ENCODE data around the gene SLC38A3.
A peak's percentile ranks its signal among the peaks of the same experiment; 100 is the strongest.
"Not testable (repeated sequence)": the region's sequence is repeated elsewhere in the genome, so short reads cannot be mapped to it uniquely, and the experiment has no call there.

SLC38A3 gene

DNA sequence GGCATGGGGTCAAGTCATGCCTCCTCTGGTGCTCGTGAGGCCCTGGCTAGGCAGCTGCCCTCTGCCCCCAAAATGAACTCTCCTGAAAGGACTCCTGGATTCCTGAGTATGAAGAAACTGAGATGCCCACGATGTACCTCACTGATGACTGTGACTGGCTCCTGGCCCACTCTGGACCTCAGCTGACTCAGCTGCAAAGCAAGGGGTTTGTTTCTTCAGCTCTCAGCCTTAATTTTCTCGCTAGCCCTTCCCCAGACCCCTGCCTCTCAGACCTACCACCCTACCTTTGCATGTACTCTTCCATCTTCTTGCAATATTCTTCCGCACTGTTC is 25.7 kb downstream of the SLC38A3 start:
- DNase-seq (ENCODE audit: low read depth in 2 of 2), result no peak

DNA sequence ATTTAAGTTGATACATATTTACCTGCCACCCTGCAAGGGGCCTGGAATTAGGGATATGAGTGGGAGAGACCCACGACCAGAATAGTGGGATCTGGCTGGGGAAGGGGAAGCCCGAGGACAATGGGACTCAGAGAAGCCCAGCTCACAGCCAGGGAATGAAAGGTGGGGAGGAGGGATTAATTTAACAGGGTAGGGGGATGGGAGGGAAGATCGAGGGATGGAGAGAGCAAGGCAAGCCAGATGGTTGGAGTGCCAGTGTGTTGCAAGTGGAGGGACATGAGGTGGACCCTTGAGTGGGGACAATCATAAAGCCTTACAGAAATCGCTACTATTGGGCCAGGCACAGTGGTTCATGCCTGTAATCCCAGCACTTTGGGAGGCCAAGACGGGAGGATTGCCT is 26.5 kb downstream of the SLC38A3 start:
- DNase-seq (ENCODE audit: low read depth in 2 of 2), result no peak

DNA sequence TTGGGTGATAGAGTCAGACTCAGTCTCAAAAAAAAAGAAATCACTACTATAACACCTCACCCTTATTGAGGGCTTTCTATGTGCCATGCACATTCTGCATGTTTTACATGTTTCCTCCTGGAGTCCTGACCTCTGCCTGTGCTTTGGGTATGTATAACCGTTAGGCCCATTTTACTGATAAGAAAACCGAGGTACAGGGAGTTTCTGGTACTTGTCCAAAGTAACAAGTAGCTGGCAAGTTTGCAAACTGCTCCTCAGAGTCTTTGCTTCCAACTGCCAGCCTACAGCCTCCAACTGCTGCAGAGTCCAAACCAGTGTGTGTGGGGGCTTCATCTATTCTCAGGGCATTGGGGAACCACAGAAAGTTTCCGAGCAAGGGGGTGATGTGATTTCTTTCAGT is 27.2 kb downstream of the SLC38A3 start:
- DNase-seq (ENCODE audit: low read depth in 2 of 2), result no peak

DNA sequence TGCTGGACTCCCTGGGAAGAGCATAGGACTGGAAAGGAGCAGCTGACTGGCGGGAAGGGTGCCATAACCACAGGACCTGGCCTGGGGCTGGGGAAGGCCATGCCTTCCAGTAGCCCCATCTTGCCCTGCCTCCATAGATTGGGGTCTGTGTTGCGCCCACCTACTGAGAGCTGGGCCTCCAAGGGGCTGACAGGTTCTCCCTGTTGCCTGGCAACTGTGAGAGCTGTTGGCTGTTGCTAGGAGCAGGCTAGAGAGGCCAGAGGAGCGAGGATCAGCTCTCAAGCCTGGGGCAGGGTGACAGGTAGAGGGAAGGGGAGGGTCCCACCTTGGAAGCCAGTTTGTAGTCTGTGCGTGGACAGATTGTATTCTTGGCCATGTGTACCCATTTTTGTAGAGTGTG is 28.1 kb downstream of the SLC38A3 start:
- DNase-seq (ENCODE audit: low read depth in 2 of 2), result no peak

DNA sequence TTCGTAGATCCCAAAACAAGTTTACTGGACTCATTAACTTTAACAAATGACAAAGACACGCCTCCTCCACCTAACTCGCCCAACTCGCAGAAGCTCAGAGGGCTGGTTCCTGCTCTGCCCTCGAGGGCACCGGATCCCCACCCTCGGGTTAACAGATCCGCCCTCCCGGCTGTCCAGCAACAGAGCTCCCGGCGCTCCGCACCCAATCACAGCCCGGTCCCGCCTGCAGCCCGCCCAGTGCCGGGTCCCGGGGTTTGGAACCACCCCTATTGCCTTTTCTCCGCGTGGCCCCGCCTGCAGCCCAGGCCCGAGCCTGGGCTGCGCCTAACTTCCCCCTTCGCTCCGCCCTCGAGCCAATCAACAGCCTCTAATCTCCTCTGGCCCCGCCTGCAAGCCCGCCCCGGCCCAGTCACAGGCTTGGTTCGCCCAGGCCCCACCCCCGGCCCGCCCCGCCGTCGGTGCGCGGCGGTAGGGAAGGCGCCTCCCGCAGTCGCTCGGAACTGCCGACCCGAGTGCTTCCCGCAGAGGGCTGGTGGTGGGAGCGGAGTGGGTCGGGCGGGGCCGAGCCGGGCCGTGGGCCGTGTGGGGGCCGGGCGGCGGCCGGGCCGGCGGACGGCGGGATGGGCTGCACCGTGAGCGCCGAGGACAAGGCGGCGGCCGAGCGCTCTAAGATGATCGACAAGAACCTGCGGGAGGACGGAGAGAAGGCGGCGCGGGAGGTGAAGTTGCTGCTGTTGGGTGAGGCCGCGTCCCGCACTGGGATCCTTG is 30.8 kb downstream of the SLC38A3 start, which contains the start of gene GNAI2:
Gene GNAI2, plus strand, starts transcription at position 489 of the 768 bp plus-strand sequence. Its CDS starts 132 bp downstream, at position 621.
- peak; percentile 99 for DNase-seq (ENCODE audit: low read depth in 2 of 2)

DNA sequence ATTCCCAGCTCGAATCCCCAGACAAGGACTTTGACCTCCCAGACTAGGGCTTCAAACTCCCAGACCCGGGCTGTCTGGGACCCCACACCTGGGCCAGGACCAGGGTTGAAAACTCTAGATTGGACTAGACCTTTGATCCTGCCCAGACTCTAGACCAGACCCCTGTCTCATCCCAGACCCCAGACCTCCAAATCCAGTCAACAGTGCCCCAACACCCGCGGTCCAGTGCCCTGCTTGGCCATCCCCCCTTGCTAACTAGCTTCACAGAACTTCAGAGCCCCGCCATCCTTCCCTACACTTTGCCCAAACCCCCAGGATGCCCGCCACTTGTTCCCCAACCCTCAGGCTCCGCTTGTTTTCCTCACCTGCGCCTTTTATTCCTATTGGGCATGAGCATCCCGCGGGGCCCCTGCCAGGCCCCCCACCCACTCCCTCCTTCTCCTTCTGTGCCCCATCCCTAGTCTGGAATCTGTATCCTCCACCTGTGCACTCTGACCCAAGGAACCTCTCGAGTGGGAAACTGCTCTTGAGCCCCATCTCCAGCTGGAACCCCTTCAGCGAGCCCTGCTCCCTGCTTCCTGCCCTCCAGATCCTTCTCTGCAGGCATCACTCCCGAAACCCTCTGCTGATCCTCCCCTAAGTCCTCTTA is 31.5 kb downstream of the SLC38A3 start:
- no peak for DNase-seq (ENCODE audit: low read depth in 2 of 2)

DNA sequence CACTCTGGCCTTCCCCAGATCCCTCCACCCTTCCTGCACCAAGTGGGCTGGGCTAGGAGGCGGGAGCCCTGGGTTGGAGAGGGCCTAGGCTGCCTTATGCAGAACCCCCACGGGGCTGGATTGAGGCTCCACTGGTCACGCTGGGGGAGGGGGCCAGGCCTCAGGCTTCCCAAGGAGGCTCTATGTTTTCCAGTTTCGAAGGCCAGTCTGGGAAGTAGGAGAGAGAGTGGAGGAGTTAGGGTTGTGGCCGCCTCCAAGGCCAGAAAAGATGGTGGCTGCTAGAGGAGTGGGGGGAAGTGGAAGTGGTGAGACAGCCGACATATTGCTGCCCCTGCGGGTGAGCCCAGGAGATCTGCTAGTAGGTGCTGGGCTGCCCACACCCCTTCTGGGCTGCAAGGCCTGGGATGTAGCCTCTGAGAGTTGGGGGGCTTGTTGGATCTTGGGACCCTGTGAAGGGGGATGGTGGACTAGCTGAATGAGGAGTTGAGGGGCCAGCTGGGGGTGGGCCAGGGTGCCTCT is 32.1 kb downstream of the SLC38A3 start:
- DNase-seq (ENCODE audit: low read depth in 2 of 2), result no peak

DNA sequence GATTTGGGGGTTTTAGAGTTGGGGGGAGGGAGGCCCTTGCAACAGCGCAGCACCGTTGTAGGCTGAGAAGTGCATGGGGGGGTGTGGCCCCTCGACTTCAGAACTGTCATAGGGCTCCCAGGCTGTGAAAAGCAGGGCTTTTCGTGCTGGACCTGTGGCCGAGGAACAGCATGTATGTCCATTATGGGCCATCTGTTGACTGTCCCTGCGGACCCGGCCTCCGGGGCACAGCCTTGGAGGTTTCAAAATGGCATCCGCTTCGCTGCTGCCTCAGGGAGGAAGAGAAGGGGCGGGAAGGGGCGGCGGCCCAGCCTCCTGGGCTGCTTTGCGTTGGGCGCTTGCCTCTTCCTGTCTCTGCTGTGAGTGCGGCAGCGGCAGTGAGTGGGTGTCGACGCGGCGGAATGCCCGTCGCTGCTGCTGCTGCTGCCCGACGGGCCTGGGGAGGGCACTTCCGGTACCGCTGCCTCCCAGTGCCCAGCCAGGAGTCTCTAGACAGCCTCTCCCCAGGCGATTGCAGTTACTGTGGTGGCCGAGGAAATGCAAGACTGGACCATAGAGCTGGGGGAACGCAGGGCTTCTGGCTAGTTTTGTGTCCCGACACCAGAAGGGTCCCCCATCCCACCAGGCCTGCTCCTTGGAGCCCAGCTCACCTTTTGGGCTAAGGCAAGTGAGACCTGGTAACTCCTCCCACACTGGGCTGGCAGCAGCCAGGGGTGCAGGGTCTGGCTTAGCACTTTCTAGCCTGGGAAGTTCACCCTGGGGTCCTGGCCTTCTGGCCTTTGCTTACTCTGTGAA is 32.9 kb downstream of the SLC38A3 start:
- DNase-seq (ENCODE audit: low read depth in 2 of 2), result peak; percentile 81 to 88

DNA sequence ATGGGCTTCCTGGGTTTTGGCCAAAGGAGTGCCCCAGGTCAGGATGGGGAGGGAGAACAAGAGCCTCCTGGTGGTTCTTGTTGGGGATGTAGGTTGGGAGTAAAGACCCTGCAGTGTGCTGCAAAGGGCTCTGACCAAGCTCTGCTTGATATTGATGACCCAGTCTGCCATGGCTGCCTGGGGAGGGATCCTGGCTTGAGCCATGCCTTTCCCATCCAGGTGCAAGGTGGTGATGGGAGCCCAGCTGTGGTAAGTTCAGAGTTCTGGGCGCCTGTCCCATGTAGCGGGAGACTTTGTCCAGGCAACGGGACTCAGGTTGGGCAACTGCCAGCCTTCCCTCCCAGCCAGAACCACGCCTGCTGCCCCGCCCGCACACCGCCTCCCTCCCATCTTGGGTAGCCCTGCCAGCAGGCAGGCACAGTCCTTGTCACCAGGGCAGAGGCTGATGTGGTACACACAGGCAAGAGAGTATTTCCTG is 33.5 kb downstream of the SLC38A3 start:
- DNase-seq (ENCODE audit: low read depth in 2 of 2), result no peak

DNA sequence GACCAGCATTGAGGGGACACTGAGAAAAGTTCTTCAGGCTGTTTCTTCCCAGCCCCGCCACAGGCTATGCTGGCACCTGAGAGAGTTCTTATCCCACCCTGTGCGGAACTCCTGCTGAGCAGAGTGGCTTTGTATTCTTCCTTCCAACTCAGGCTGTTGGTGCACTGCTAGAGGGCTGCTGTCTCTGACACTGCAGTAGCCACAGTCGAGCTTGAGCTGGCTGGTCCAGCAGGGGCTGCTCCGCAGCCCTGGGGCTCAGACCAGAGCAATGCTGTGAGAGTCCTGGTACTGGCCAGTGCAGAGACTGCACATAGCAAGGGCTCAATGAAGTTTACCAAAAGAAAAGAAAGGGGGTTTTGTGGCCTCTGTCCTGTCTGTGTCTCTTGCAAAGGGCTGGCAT is 34.6 kb downstream of the SLC38A3 start:
- no peak for DNase-seq (ENCODE audit: low read depth in 2 of 2)

DNA sequence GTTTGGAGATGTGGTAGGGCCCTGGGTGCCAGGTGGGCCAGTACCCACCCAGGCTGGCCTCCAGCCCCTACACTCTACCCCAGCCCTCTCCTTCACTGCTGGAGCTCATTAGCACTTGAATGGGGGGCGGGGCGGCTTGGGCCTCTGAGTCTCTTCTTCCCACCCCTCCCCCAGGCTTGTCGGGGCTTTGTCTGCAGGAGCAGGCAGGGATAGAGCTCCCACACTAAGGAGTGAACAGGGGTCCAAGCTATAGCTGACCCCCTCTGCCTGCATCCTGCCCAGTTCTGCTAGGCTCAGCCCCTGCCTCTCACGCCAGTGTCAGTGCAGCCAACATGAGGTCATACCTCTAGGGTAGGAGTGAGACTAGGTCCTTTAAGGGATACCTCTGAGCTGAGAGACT is 36.1 kb downstream of the SLC38A3 start:
- no peak for DNase-seq (ENCODE audit: low read depth in 2 of 2)

DNA sequence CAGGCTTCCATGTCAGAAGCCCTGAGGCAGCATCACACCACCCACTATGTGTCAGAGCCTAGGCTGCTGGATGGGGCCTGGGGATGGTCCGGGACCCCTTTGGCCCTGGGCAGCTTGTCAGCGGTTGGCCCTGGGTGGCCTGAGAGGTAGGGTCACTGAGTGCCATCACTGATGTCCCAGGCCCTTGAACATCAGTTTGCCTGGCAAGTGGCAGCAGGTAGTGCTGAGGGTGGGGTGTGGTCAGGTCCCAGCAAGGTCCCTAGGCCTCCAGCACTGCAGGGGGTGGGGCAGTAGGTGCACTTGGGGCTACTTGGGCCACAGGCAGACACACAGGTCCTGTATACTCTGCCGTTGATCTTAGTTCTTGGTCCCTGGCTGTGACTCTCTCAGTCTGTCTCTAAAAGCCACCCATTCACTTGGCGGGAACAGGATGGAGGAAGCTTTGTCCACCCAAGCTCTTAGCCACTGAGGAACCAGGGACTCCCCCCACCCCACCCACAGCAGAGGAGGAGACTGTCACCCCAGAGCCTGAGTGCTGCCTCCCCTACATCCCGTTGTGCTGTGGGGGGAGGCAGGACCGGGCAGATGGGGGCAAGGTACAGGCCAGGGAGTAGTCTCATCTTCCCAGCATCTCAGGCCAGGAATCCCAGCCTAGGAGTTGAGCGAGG is 36.8 kb downstream of the SLC38A3 start:
- no peak for DNase-seq (ENCODE audit: low read depth in 2 of 2)

DNA sequence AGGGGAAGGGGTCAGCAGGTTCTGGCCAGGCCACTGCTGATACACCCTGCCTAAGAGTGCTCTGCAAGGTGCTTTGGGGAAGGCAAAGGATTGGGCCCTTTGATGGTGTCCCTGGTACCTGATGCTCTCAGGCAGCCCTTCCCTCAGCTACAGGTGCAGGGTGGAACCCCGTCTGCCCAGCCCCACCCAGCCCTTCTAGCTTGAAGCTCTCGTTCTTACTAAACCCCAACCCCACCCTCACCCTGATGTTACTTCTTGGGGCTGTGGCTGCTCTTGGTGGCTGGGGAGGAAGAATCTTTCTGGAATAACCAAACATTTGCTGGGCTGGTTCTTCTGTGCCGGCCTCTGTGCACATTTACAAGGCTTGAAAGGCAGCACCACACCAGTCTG is 37.3 kb downstream of the SLC38A3 start:
- no peak for DNase-seq (ENCODE audit: low read depth in 2 of 2)

DNA sequence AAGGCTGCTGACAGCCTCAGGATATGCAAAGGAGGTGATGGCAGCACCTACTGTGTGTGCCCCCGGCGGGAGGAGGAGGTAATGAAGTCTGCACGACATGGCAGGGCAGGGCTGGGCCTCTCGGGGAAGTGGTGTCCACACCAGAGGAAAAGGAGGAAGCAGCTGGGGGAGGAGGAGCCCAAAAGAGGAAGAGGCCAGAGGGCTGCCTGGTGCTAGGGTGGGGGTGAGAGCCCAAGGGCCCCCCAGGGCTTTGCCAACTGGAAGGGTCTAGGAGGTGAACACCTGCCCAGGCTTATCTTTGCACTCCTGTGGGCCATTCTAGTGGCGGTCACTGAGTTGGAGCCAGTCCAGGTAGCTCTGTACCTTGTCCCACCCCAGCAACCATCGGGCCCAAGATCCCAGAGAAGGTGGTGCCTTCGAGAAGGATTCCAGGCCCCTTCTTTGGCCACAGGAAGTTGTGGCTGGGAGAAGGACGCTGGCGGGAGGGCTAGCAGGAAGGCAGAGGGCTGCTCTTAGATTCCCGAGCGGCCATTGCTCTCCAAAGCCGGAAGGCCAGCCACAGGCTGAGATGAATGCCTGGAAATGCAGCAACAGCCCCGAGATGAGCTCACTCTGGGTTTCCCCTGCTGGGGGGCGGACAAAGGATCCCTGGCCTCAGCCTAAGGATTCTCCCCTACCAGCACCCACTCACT is 37.9 kb downstream of the SLC38A3 start:
- DNase-seq (ENCODE audit: low read depth in 2 of 2), result peak in 1 of 2 donors; percentile 28

DNA sequence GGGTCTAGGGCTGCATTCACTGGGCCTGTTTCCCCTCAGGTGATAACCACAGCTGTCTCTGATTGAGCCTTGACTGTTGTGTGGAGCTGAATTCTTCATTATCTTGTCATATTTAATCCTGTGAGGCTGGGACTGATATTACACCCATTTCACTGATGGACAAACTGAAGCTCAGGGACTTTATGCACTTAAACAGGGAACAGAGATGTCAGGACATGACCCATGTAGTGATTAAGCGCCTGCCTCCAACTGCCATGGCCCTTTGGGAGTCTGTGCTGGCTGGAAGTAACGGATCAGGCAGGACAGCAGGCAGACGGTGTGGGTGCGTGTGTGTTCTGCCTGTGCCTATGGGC is 38.4 kb downstream of the SLC38A3 start:
- DNase-seq (ENCODE audit: low read depth in 2 of 2), result no peak

DNA sequence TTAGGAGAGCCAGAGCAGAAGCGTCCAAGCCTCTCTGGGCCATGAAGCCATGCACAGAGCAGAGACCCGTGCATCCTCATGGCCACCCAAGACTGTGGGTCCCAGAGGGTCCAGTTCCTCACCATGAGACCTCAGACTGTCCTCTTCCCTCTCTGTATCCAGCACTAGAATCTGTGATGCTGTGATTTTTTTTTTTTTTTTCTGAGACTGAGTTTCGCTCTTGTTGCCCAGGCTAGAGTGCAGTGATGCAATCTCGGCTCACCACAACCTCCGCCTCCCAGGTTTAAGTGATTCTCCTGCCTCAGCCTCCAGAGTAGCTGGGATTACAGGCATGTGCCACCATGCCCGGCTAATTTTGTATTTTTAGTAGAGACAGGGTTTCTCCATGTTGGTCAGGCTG is 39.7 kb downstream of the SLC38A3 start:
- not testable (repeated sequence) for DNase-seq (ENCODE audit: low read depth in 2 of 2)

DNA sequence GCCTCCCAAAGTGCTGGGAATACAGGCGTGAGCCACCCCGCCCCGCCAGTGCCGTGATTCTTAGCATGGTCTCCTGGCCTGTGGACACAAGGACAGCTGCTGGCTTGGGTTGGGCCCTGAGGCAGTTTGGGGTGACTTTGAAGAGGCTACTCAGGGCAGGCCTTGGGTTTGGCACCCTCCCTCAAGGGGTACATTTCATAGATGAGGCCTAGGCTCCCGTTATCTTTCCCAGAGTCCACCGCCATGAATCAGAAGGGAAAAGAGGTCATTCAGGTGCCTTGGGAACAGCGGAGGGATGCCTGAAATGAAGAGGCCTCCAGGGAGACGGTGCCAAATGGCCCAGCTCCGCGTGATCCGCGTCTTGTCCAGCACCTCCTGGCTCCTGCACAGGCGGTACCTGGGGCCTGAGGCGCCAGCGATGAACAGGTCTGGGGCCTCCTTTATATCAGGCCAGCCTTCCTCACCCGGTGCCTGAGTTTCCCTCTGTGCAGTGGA is 40.2 kb downstream of the SLC38A3 start:
- DNase-seq (ENCODE audit: low read depth in 2 of 2), result no peak

DNA sequence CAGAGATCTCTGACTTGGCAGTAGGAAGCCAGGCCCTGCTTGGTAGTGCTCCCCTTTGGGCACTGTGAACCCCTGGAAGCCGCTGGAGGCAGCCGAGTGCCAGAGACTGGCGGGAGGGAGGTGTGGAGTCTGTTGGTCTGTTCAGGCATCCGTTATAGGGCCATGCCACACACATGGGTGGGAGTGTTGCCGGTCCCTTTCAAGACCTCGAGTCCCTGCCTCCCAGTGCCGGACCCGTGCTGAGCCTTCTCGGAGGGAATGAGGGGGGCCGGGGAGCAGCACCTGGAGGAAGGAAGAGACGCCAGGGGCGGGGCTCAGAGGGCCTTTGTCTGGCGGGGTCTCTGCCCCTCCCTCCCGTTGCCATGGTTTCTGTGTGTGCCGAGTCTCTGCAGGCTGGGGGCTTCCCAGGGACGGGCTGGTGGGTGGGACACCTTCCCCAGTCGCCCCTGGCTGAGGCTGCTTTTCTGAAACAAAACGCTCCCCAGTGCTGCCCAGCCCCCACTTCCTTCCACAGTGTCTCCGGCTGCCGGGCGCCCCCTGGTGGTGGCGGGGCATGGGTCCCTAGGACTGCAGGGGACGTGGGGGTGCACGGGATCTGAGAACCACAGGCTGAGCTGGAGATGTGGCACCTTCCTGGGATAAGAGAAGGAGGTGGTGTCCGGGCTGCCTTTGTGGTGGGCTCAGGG is 40.9 kb downstream of the SLC38A3 start:
- peak; percentile 85 to 95 for DNase-seq (ENCODE audit: low read depth in 2 of 2)

DNA sequence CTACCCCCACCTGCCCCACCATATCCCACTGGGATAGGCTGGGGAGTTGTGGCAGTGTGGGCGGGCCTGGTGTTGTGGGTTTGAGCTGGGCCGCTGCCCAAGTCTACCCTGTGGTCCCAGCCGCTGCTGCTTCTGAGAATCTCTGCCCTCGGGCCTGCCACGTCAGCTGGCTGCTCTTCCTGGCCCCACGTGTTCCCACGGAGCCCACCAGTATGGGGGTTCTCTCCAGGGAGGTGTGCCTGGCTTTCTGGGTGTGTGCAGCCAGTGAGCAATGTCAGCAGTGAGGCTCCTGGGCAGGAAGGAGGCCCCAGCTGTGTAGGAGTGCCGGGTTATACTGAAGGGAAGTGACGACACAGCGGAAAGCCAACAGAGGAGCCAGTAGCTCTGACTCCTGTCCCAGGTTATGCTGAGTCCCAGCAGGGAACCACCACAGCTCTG is 41.5 kb downstream of the SLC38A3 start:
- peak; percentile 87 for DNase-seq (ENCODE audit: low read depth in 2 of 2)

DNA sequence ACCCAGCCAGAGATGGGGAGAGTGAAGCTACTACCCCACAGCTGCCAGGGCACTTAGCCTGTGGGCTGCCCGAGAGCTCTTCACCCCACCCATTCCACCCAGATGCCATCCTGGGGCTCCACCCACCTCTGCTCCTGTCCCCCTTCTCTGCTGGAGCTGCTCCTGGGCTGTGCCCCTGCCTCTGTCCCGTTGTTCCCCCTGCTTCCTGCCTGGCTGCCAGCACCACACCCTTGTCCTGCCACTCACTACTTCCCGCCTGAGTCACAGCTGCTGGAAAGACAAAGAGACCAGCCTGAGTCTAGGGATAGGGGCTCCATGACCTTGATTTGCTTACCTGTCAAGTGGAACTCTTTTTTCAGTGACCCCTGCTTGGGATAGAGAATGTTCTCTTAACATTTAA is 43.3 kb downstream of the SLC38A3 start:
- no peak for DNase-seq (ENCODE audit: low read depth in 2 of 2)
